Panc1 (cell line): Measurements from ENCODE around the gene HOXD9. TPM values are rescaled to one million over a fixed set of nuclear protein-coding genes. Genes with fewer than 3 reads are reported as not detected.

ENCODE experiments used
- ATAC-seq: fragments of 200-7000 bp; cut with Tn5 transposase; 2 replicates; pipeline ENCODE4 v1.9.1; 2020; ENCODE audit warnings: mild to moderate bottlenecking, moderate library complexity
- BruUV-seq: library from RNA; stranded (reverse); fragments of 400-500 nt; replicated peaks from 2 replicates; lab custom pipeline; 2021; lab: Mats Ljungman, UMichigan
- CTCF ChIA-PET: fragments of 300-600 bp; sonication (Branson Sonifier 250); formaldehyde crosslinking; loops from one replicate; lab custom pipeline; 2022; ENCODE audit warnings: antibody characterized with exemption; lab: Charles Lee
- POLR2A ChIA-PET: fragments of 300-600 bp; sonication (Branson Sonifier 250); formaldehyde crosslinking; loops from one replicate; lab custom pipeline; 2022; ENCODE audit warnings: antibody characterized with exemption; lab: Charles Lee
- DNase-seq: peaks from one replicate; pipeline ENCODE4 v3.0.0-alpha.2; 2010; ENCODE audit warnings: low read depth, low spot score
- H3K27ac ChIP-seq: 2 replicates; pipeline ENCODE4 v1.5.1; 2011; ENCODE audit warnings: mild to moderate bottlenecking, low read length, inconsistent platforms
- H3K27me3 ChIP-seq: fragments of 200-500 bp; sonication (Bioruptor generic); 2 replicates; pipeline ENCODE4 v1.6.0; 2014; ENCODE audit warnings: low read length, inconsistent platforms; ENCODE audit not compliant: control insufficient read depth, insufficient read depth
- H3K36me3 ChIP-seq: fragments of 200-500 bp; sonication (Bioruptor generic); 2 replicates; pipeline ENCODE4 v1.5.1; 2014; ENCODE audit warnings: inconsistent platforms, mild to moderate bottlenecking, low read length, moderate library complexity; ENCODE audit not compliant: control insufficient read depth, insufficient read depth
- H3K4me1 ChIP-seq: 2 replicates; pipeline ENCODE4 v1.5.1; 2011; ENCODE audit warnings: inconsistent platforms, mild to moderate bottlenecking, low read length, moderate library complexity; ENCODE audit not compliant: control insufficient read depth, insufficient read depth
- H3K4me3 ChIP-seq, 2 experiments: 2 replicates each; pipeline ENCODE4 v1.5.1; 2011 to 2012; ENCODE audit warnings: low read depth in 2 of 2, low read length in 2 of 2, mild to moderate bottlenecking in 2 of 2, inconsistent platforms in 1 of 2, moderate library complexity in 1 of 2
- H3K9me3 ChIP-seq: fragments of 200-500 bp; sonication (Bioruptor generic); 2 replicates; pipeline ENCODE4 v1.5.1; 2014; ENCODE audit warnings: low read depth, mild to moderate bottlenecking, inconsistent platforms, low read length, moderate library complexity; ENCODE audit not compliant: control insufficient read depth, insufficient read depth
- CTCF ChIP-seq: fragments of 450-650 bp; IDR thresholded peaks from 2 replicates; pipeline ENCODE4 v1.5.1; 2017; ENCODE audit warnings: mild to moderate bottlenecking
- POLR2AphosphoS5 ChIP-seq: IDR thresholded peaks from 2 replicates; pipeline ENCODE4 v1.6.1; 2012; ENCODE audit warnings: mild to moderate bottlenecking, low read depth, low read length, moderate library complexity
- REST ChIP-seq, 2 experiments: IDR thresholded peaks; 2 replicates each; pipeline ENCODE4 v1.6.1; 2011 to 2012; ENCODE audit warnings: low read depth in 2 of 2, control low read depth in 1 of 2, low read length in 1 of 2, mild to moderate bottlenecking in 1 of 2, moderate library complexity in 1 of 2; ENCODE audit not compliant: insufficient read depth in 1 of 2
- SIN3A ChIP-seq: IDR thresholded peaks from 2 replicates; pipeline ENCODE4 v1.6.1; 2012; ENCODE audit warnings: low read depth, mild to moderate bottlenecking, low read length, moderate library complexity, borderline replicate concordance; ENCODE audit not compliant: insufficient read depth
- TCF7L2 ChIP-seq: IDR thresholded peaks from 2 replicates; pipeline ENCODE4 v1.6.1; 2011; ENCODE audit warnings: mild to moderate bottlenecking, low read depth, low read length, inconsistent platforms
- in situ Hi-C: cut with HindIII; loops from 2 replicates; pipeline ENCODE4 v1.10.0; 2016; ENCODE audit warnings: low sequenced_read_pairs, low pct_unique_long_range_greater_than_20kb
- intact Hi-C: fragments of 100-400 bp; cut with micrococcal nuclease; formaldehyde crosslinking; loops from one replicate; pipeline ENCODE4 v1.10.0; 2022; ENCODE audit not compliant: unreplicated experiment
- total RNA-seq: library from RNA; stranded (reverse); gene quantifications from one replicate; pipeline ENCODE4 v1.2.1, GENCODE V29; 2021; ENCODE audit not compliant: unreplicated experiment

Gene HOXD9
- total RNA-seq, 1 experiment from 2014 or later: 0.15 TPM

- TF ChIP-seq TCF7L2 (no peak), REST (IDR thresholded peaks at IDR 0.05; ENCODE audit: insufficient read depth in 1 of 2, low read depth in 2 of 2, low read length in 1 of 2) (no peak), SIN3A (no peak), CTCF (no peak), POLR2AphosphoS5 (no peak)
- CTCF ChIA-PET: no interaction called here
- Histone ChIP-seq H3K36me3 (no peaks in the 10 kb centered on the region), H3K4me3 (no peak overlapping the region), H3K9me3 (no peaks in the 10 kb centered on the region), H3K27me3 (peaks cover 5% of the 10 kb centered on the region; the same call in 1 of the 2 replicates), H3K27ac (no peak overlapping the region), H3K4me1 (0 out of 2 replicates have a peak, but pooled peaks cover 3% of the 10 kb centered on the region)
- DNase-seq (no peak), ATAC-seq (no peak)
- no TSS peak for BruUV-seq
- intact Hi-C loops: no loop called here
- POLR2A ChIA-PET: no interaction called here
- in situ Hi-C loops: no loop called here
Observed at GRCh38 chr2:176114120-176114929, 8.2 kb upstream of the HOXD9 start.

- no TSS peak for BruUV-seq
- intact Hi-C loops: no loop called here
- POLR2A ChIA-PET: no interaction called here
- no peak overlapping the region for H3K4me3 ChIP-seq
- ATAC-seq (no peak), DNase-seq (no peak)
- H3K9me3 ChIP-seq: no peaks in the 10 kb centered on the region
- H3K27ac ChIP-seq: no peak overlapping the region
- 0 out of 2 replicates have a peak, but pooled peaks cover 3% of the 10 kb centered on the region for H3K4me1 ChIP-seq
- CTCF ChIA-PET: no interaction called here
- H3K27me3 ChIP-seq: peaks cover 5% of the 10 kb centered on the region; the same call in 1 of the 2 replicates
- in situ Hi-C loops: no loop called here
- TF ChIP-seq POLR2AphosphoS5 (no peak), TCF7L2 (no peak)
- H3K36me3 ChIP-seq: no peaks in the 10 kb centered on the region
Observed at GRCh38 chr2:176114930-176115625, 7.4 kb upstream of the HOXD9 start.
